Lower lobe of right lung (tissue), 2 donors: ENCODE data around the gene PTPRN2. TPM values are rescaled to one million over a fixed set of nuclear protein-coding genes. Genes with fewer than 3 reads are reported as not detected.

ENCODE experiments used
- ATAC-seq, 2 donors: fragments of 200-7000 bp; cut with Tn5 transposase; one replicate each; pipeline ENCODE4 v1.9.1; 2020 to 2022; ENCODE audit warnings: mild to moderate bottlenecking in 2 of 2, moderate library complexity in 2 of 2
- DNase-seq: peaks from one replicate; pipeline ENCODE4 v3.0.0-alpha.2; 2020
- H3K27ac ChIP-seq: fragments of 200-600 bp; one replicate; pipeline ENCODE4 v1.8.0; 2022
- H3K27me3 ChIP-seq: fragments of 200-600 bp; one replicate; pipeline ENCODE4 v1.8.0; 2022; ENCODE audit warnings: low read depth
- H3K36me3 ChIP-seq: fragments of 200-600 bp; one replicate; pipeline ENCODE4 v1.8.0; 2022; ENCODE audit warnings: mild to moderate bottlenecking
- H3K4me1 ChIP-seq: fragments of 200-600 bp; one replicate; pipeline ENCODE4 v1.8.0; 2022
- H3K4me3 ChIP-seq: fragments of 200-600 bp; one replicate; pipeline ENCODE4 v1.8.0; 2022; ENCODE audit warnings: mild to moderate bottlenecking
- H3K9me3 ChIP-seq: fragments of 200-600 bp; one replicate; pipeline ENCODE4 v1.8.0; 2022
- intact Hi-C: fragments of 100-400 bp; cut with DNase I; formaldehyde crosslinking; loops from one replicate; pipeline ENCODE4 v1.11.0; 2022
- total RNA-seq: library from RNA; stranded (reverse); fragmentation: NEBNext Ultra II Directional; extraction: Animal tissue kit (Norgen Biotek cat#: 25700); gene quantifications from one replicate; pipeline ENCODE4 v1.2.1, GENCODE V29; 2021
- TF ChIP-seq, protein P1 (sequence below): fragments of 200-600 bp; IDR thresholded peaks from one replicate; pipeline ENCODE4 v1.8.0; 2022; ENCODE audit warnings: antibody characterized with exemption, mild to moderate bottlenecking
- donor health status: DM: no; HTN: yes; CAD: no; lungs with severe emphysema.

Gene PTPRN2
- total RNA-seq, 1 donor from 2014 or later = 6.8 TPM

GRCh38 chr7:157651366-157652160 lies 936.1 kb downstream of the PTPRN2 start:
- TF ChIP-seq, protein P1, sequence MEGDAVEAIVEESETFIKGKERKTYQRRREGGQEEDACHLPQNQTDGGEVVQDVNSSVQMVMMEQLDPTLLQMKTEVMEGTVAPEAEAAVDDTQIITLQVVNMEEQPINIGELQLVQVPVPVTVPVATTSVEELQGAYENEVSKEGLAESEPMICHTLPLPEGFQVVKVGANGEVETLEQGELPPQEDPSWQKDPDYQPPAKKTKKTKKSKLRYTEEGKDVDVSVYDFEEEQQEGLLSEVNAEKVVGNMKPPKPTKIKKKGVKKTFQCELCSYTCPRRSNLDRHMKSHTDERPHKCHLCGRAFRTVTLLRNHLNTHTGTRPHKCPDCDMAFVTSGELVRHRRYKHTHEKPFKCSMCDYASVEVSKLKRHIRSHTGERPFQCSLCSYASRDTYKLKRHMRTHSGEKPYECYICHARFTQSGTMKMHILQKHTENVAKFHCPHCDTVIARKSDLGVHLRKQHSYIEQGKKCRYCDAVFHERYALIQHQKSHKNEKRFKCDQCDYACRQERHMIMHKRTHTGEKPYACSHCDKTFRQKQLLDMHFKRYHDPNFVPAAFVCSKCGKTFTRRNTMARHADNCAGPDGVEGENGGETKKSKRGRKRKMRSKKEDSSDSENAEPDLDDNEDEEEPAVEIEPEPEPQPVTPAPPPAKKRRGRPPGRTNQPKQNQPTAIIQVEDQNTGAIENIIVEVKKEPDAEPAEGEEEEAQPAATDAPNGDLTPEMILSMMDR = no peak
- H3K36me3 ChIP-seq = no peaks in the 10 kb centered on the region
- DNase-seq = no peak
- H3K27ac ChIP-seq = no peak overlapping the region
- H3K27me3 ChIP-seq = no peaks in the 10 kb centered on the region
- no peak for ATAC-seq
- H3K9me3 ChIP-seq = no peaks in the 10 kb centered on the region
- H3K4me1 ChIP-seq = no peaks in the 10 kb centered on the region
- intact Hi-C loops = no loop called here
- H3K4me3 ChIP-seq = no peak overlapping the region

- no peaks in the 10 kb centered on the region for H3K4me1 ChIP-seq
- ATAC-seq (no peak), DNase-seq (no peak)
- H3K36me3 ChIP-seq = no peaks in the 10 kb centered on the region
- TF ChIP-seq, protein P1 = no peak
- no peaks in the 10 kb centered on the region for H3K27me3 ChIP-seq
- intact Hi-C loops = no loop called here
- no peak overlapping the region for H3K27ac ChIP-seq
- no peaks in the 10 kb centered on the region for H3K9me3 ChIP-seq
- no peak overlapping the region for H3K4me3 ChIP-seq
Measured at GRCh38 chr7:157650801-157651200, 936.8 kb downstream of the PTPRN2 start.

GRCh38 chr7:157650131-157650631 lies 937.4 kb downstream of the PTPRN2 start:
- TF ChIP-seq, protein P1 = no peak
- H3K36me3 ChIP-seq = no peaks in the 10 kb centered on the region
- H3K27ac ChIP-seq = no peak overlapping the region
- no peak for DNase-seq
- intact Hi-C loops = no loop called here
- no peak overlapping the region for H3K4me3 ChIP-seq
- H3K4me1 ChIP-seq = no peaks in the 10 kb centered on the region
- no peak for ATAC-seq
- no peaks in the 10 kb centered on the region for H3K9me3 ChIP-seq
- no peaks in the 10 kb centered on the region for H3K27me3 ChIP-seq

DNA sequence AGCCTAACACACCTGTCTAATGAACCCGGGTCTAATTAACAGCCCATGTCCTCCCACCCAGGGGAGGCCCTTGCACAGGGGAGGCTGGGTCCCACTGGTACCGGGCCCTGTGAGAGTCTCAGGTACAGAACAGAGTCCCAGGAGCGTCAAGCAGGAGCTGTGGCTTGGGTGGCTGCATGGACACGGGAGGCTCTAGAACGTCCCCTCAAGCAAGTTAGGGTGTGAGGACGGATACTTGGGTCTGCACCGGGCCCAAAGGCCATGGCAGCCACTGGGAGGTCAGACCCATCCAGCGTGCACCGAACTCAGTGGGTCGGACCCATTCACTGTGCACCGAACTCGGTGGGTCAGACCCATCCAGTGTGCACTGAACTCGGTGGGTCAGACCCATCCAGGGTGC lies 941.1 kb downstream of the PTPRN2 start:
- no peaks in the 10 kb centered on the region for H3K27me3 ChIP-seq

DNA sequence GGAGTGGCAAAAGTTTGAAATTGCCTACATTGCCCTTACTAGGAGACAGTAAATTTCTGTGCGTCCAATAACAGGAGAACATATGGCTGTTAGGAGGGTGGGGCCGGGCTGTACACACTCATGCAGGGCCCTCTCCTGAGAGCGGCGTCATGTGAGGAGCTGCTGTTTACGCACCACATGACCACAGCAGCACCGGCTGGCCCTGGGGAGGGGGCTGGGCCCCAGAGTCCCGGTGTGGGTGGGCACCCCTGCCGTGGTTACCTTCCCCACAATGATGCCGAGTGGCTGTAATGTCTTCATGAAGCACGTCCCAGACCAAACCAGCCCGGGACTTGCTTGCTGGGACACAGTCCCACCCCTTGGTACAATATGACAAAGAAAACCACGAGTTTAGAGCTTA lies 942.1 kb downstream of the PTPRN2 start:
- Histone ChIP-seq H3K4me1 (no peaks in the 10 kb centered on the region), H3K36me3 (no peaks in the 10 kb centered on the region), H3K27ac (no peak overlapping the region), H3K9me3 (no peaks in the 10 kb centered on the region), H3K4me3 (no peak overlapping the region), H3K27me3 (no peaks in the 10 kb centered on the region)
- TF ChIP-seq, protein P1 = no peak
- intact Hi-C loops = no loop called here
- no peak for DNase-seq
- no peak for ATAC-seq

More for the DNA sequence above, 941.1 kb downstream of the PTPRN2 start:
- Histone ChIP-seq H3K27ac (no peak overlapping the region), H3K9me3 (no peaks in the 10 kb centered on the region), H3K36me3 (no peaks in the 10 kb centered on the region), H3K4me3 (no peak overlapping the region), H3K4me1 (no peaks in the 10 kb centered on the region)
- TF ChIP-seq, protein P1 = no peak
- DNase-seq (no peak), ATAC-seq (no peak)
- intact Hi-C loops = no loop called here
